BLaER1 treated with 17β-estradiol and CSF1 and Interleukin-3, amounts not matched to agents 10 nM and 100 nM (cell line): ENCODE data around the gene ZBTB37.
"Not testable (repeated sequence)": the region's sequence is repeated elsewhere in the genome, so short reads cannot be mapped to it uniquely, and the experiment has no call there.

Experiments used
- H3K27ac ChIP-seq, 11 experiments: shearing (Covaris generic); formaldehyde crosslinking; 2 replicates each; pipeline ENCODE4 v1.8.1; 2022
- H3K27me3 ChIP-seq, 11 experiments: shearing (Covaris generic); formaldehyde crosslinking; 2 replicates each; pipeline ENCODE4 v1.8.1; 2022
- H3K36me3 ChIP-seq, 11 experiments: shearing (Covaris generic); formaldehyde crosslinking; 2 replicates each; pipeline ENCODE4 v1.8.1; 2022
- H3K4me1 ChIP-seq, 10 experiments: shearing (Covaris generic); formaldehyde crosslinking; 2 replicates each; pipeline ENCODE4 v1.8.1; 2022
- H3K4me2 ChIP-seq, 11 experiments: shearing (Covaris generic); formaldehyde crosslinking; 2 replicates each; pipeline ENCODE4 v1.8.1; 2022
- H3K4me3 ChIP-seq, 10 experiments: shearing (Covaris generic); formaldehyde crosslinking; 2 replicates each; pipeline ENCODE4 v1.8.1; 2022
- H3K9ac ChIP-seq, 11 experiments: shearing (Covaris generic); formaldehyde crosslinking; 2 replicates each; pipeline ENCODE4 v1.8.1; 2022
- H3K9me3 ChIP-seq, 11 experiments: shearing (Covaris generic); formaldehyde crosslinking; replicated peaks in 1 of 11; 2 replicates each; pipeline ENCODE4 v1.8.1; 2022
- H4K20me1 ChIP-seq, 11 experiments: shearing (Covaris generic); formaldehyde crosslinking; 2 replicates each; pipeline ENCODE4 v1.8.1; 2022
- Cebpa-rat ChIP-seq, 11 experiments: shearing (Covaris generic); IDR thresholded peaks; 2 replicates each; pipeline ENCODE4 v1.8.1; 2022

The ZBTB37 gene

GRCh38 chr1:173870252-173871075 lies 2.3 kb downstream of the ZBTB37 start:
- no peak for TF ChIP-seq Cebpa-rat (IDR thresholded peaks at IDR 0.05)
- Histone ChIP-seq H3K36me3 (peaks cover 24 to 55% (median 34%) of the 10 kb centered on the region in 11 experiments), H3K27me3 (no peaks in the 10 kb centered on the region), H3K9me3 (no peaks in the 10 kb centered on the region; a peak in 1 of 22 replicates), H3K27ac (peak overlapping the region in 7 of 11 experiments; percentile 4 to 26 (median 7); a peak in 5 of 22 replicates), H3K4me2 (peak overlapping the region; percentile 58 to 94 (median 86)), H3K4me1 (peaks cover 34 to 54% (median 42%) of the 10 kb centered on the region in 10 experiments), H3K9ac (peak overlapping the region in 4 of 11 experiments; percentile 4 to 51 (median 14); a peak in 7 of 22 replicates), H4K20me1 (peaks cover 15 to 21% (median 17%) of the 10 kb centered on the region in 11 experiments; a peak in 21 of 22 replicates), H3K4me3 (no peak overlapping the region)

GRCh38 chr1:173871091-173871490 lies 2.9 kb downstream of the ZBTB37 start:
- Histone ChIP-seq H3K4me2 (peak overlapping the region; percentile 58 to 94 (median 86)), H4K20me1 (peaks cover 9 to 15% (median 11%) of the 10 kb centered on the region in 11 experiments; a peak in 21 of 22 replicates), H3K9ac (no peak overlapping the region), H3K4me1 (peaks cover 28 to 48% (median 36%) of the 10 kb centered on the region in 10 experiments), H3K27ac (peak overlapping the region in 5 of 11 experiments; percentile 4 to 26 (median 19); a peak in 2 of 22 replicates), H3K36me3 (peaks cover 20 to 55% (median 33%) of the 10 kb centered on the region in 11 experiments), H3K9me3 (no peaks in the 10 kb centered on the region; a peak in 1 of 22 replicates), H3K4me3 (no peak overlapping the region), H3K27me3 (no peaks in the 10 kb centered on the region)
- TF ChIP-seq Cebpa-rat (IDR thresholded peaks at IDR 0.05): no peak

GRCh38 chr1:173871500-173871899 lies 3.3 kb downstream of the ZBTB37 start:
- TF ChIP-seq Cebpa-rat (IDR thresholded peaks at IDR 0.05): no peak
- Histone ChIP-seq H3K4me1 (peaks cover 28 to 44% (median 36%) of the 10 kb centered on the region in 10 experiments), H4K20me1 (peaks cover 5 to 11% (median 7%) of the 10 kb centered on the region in 11 experiments; a peak in 21 of 22 replicates), H3K36me3 (peaks cover 20 to 55% (median 33%) of the 10 kb centered on the region in 11 experiments), H3K27me3 (no peaks in the 10 kb centered on the region), H3K4me2 (peak overlapping the region; percentile 58 to 94 (median 86); a peak in 21 of 22 replicates), H3K9ac (no peak overlapping the region), H3K4me3 (no peak overlapping the region), H3K9me3 (no peaks in the 10 kb centered on the region; a peak in 1 of 22 replicates), H3K27ac (0 out of 22 replicates have a peak overlapping the region, but pooled peaks of 2 of the 11 experiments have one; percentile 4 to 19)

- Histone ChIP-seq H3K9ac (no peak overlapping the region), H3K4me2 (no peak overlapping the region), H3K36me3 (peaks cover 14 to 79% (median 30%) of the 10 kb centered on the region in 11 experiments; a peak in 20 of 22 replicates), H4K20me1 (no peaks in the 10 kb centered on the region), H3K4me1 (peaks cover 0 to 12% (median 7%) of the 10 kb centered on the region in 10 experiments; a peak in 13 of 20 replicates), H3K9me3 (peaks cover 0 to 6% (median 0%) of the 10 kb centered on the region in 11 experiments; a peak in 1 of 22 replicates), H3K27ac (no peak overlapping the region), H3K27me3 (no peaks in the 10 kb centered on the region), H3K4me3 (no peak overlapping the region)
- TF ChIP-seq Cebpa-rat (IDR thresholded peaks at IDR 0.05): no peak
These were observed 8.6 kb downstream of the ZBTB37 start for GRCh38 chr1:173876732-173877131.

- H3K27me3 ChIP-seq: no peaks in the 10 kb centered on the region
- peaks cover 14 to 73% (median 30%) of the 10 kb centered on the region in 11 experiments; a peak in 20 of 22 replicates for H3K36me3 ChIP-seq
- H3K9ac ChIP-seq: no peak overlapping the region
- H3K27ac ChIP-seq: no peak overlapping the region
- H3K4me3 ChIP-seq: no peak overlapping the region
- peaks cover 0 to 7% (median 0%) of the 10 kb centered on the region in 11 experiments; a peak in 1 of 22 replicates for H3K9me3 ChIP-seq
- H4K20me1 ChIP-seq: no peaks in the 10 kb centered on the region
- H3K4me1 ChIP-seq: no peaks in the 10 kb centered on the region
- TF ChIP-seq Cebpa-rat (IDR thresholded peaks at IDR 0.05): no peak
- no peak overlapping the region for H3K4me2 ChIP-seq
These were observed 10.1 kb downstream of the ZBTB37 start for GRCh38 chr1:173878251-173878650.

GRCh38 chr1:173881117-173881516 lies 12.9 kb downstream of the ZBTB37 start:
- H3K9ac ChIP-seq, H3K4me3 ChIP-seq, H3K9me3 ChIP-seq, H3K27ac ChIP-seq, H4K20me1 ChIP-seq, H3K4me1 ChIP-seq, H3K4me2 ChIP-seq, H3K27me3 ChIP-seq: not testable (repeated sequence)
- peaks cover 7 to 68% (median 30%) of the 10 kb centered on the region in 11 experiments for H3K36me3 ChIP-seq

- no peak overlapping the region for H3K4me2 ChIP-seq
- H3K36me3 ChIP-seq: peaks cover 15 to 68% (median 33%) of the 10 kb centered on the region in 11 experiments
- no peak for TF ChIP-seq Cebpa-rat (IDR thresholded peaks at IDR 0.05)
- peaks cover 0 to 7% (median 0%) of the 10 kb centered on the region in 11 experiments; a peak in 1 of 22 replicates for H3K9me3 ChIP-seq
- no peak overlapping the region for H3K4me3 ChIP-seq
- no peaks in the 10 kb centered on the region; a peak in 1 of 22 replicates for H4K20me1 ChIP-seq
- H3K9ac ChIP-seq: no peak overlapping the region
- no peaks in the 10 kb centered on the region for H3K4me1 ChIP-seq
- no peak overlapping the region for H3K27ac ChIP-seq
- H3K27me3 ChIP-seq: no peaks in the 10 kb centered on the region
These were observed 16.5 kb downstream of the ZBTB37 start for GRCh38 chr1:173884701-173885100.

GRCh38 chr1:173886746-173887611 lies 18.8 kb downstream of the ZBTB37 start:
- Histone ChIP-seq H3K27me3 (no peaks in the 10 kb centered on the region), H3K36me3 (peaks cover 15 to 71% (median 32%) of the 10 kb centered on the region in 11 experiments), H3K4me3 (no peak overlapping the region), H3K4me2 (no peak overlapping the region), H3K27ac (no peak overlapping the region), H4K20me1 (no peaks in the 10 kb centered on the region; a peak in 1 of 22 replicates), H3K4me1 (no peaks in the 10 kb centered on the region), H3K9ac (no peak overlapping the region), H3K9me3 (no peaks in the 10 kb centered on the region)
- TF ChIP-seq Cebpa-rat (IDR thresholded peaks at IDR 0.05): no peak
